GM23248 (cell line): ENCODE measurements around the gene CLGN. TPM values are rescaled to one million over a fixed set of nuclear protein-coding genes. Genes with fewer than 3 reads are reported as not detected.

ENCODE experiments used
- DNase-seq: peaks from one replicate; pipeline ENCODE4 v3.0.0-alpha.2; 2015
- H2AFZ ChIP-seq: fragments of 200-600 bp; sonication (generic); 2 replicates; pipeline ENCODE4 v1.6.1; 2016; ENCODE audit warnings: antibody characterized with exemption
- H3F3A ChIP-seq: fragments of 200-600 bp; sonication (generic); 2 replicates; pipeline ENCODE4 v1.6.1; 2016; ENCODE audit warnings: mild to moderate bottlenecking, antibody characterized with exemption, mixed run types; ENCODE audit not compliant: insufficient read depth
- H3K27ac ChIP-seq: fragments of 200-600 bp; sonication (generic); 2 replicates; pipeline ENCODE4 v1.5.1; 2016; ENCODE audit warnings: mild to moderate bottlenecking
- H3K27me3 ChIP-seq: fragments of 200-600 bp; sonication (generic); replicated peaks from 2 replicates; pipeline ENCODE4 v1.6.1; 2016; ENCODE audit warnings: mild to moderate bottlenecking; ENCODE audit not compliant: insufficient read depth
- H3K36me3 ChIP-seq: fragments of 200-600 bp; sonication (generic); 2 replicates; pipeline ENCODE4 v1.6.1; 2016; ENCODE audit warnings: low read depth, mild to moderate bottlenecking
- H3K4me1 ChIP-seq: fragments of 200-600 bp; sonication (generic); 2 replicates; pipeline ENCODE4 v1.6.1; 2016; ENCODE audit warnings: mild to moderate bottlenecking; ENCODE audit not compliant: insufficient read depth
- H3K4me2 ChIP-seq: fragments of 200-600 bp; sonication (generic); one replicate; pipeline ENCODE4 v1.6.1; 2016; ENCODE audit warnings: mild to moderate bottlenecking; ENCODE audit not compliant: unreplicated experiment
- H3K4me3 ChIP-seq: fragments of 200-600 bp; sonication (generic); 2 replicates; pipeline ENCODE4 v1.5.1; 2016; ENCODE audit warnings: mild to moderate bottlenecking
- H3K79me2 ChIP-seq: fragments of 200-600 bp; sonication (generic); 2 replicates; pipeline ENCODE4 v1.6.1; 2016; ENCODE audit warnings: mild to moderate bottlenecking; ENCODE audit not compliant: insufficient read depth
- H3K9ac ChIP-seq: fragments of 200-600 bp; sonication (generic); 2 replicates; pipeline ENCODE4 v1.6.1; 2016; ENCODE audit warnings: mild to moderate bottlenecking
- H3K9me2 ChIP-seq: fragments of 200-600 bp; sonication (generic); 2 replicates; pipeline ENCODE4 v1.6.1; 2016; ENCODE audit warnings: mixed run types, mild to moderate bottlenecking, moderate library complexity; ENCODE audit not compliant: insufficient read depth
- H3K9me3 ChIP-seq: fragments of 200-600 bp; sonication (generic); one replicate; pipeline ENCODE4 v1.6.1; 2017; ENCODE audit warnings: low read depth
- H4K20me1 ChIP-seq: fragments of 200-600 bp; sonication (generic); 2 replicates; pipeline ENCODE4 v1.6.0; 2016; ENCODE audit not compliant: insufficient read depth
- EZH2 ChIP-seq: fragments of 200-600 bp; sonication (generic); IDR thresholded peaks from 2 replicates; pipeline ENCODE4 v1.6.1; 2018; ENCODE audit warnings: antibody characterized with exemption, mild to moderate bottlenecking; ENCODE audit not compliant: insufficient read depth, poor library complexity, severe bottlenecking
- EZH2phosphoT487 ChIP-seq: fragments of 200-600 bp; sonication (generic); IDR thresholded peaks from 2 replicates; pipeline ENCODE4 v1.6.1; 2018; ENCODE audit warnings: antibody characterized with exemption, moderate library complexity, mild to moderate bottlenecking, low read depth; ENCODE audit not compliant: insufficient read depth
- WGBS, 2 experiments: methylation state at CpG; one replicate each; pipeline ENCODE4 v1.1.6; 2015 to 2017; ENCODE audit warnings: low lambda C conversion rate in 2 of 2, low coverage in 1 of 2; ENCODE audit errors: missing lambda C conversion rate in 2 of 2; 5-methylcytosine and 5-hydroxymethylcytosine counted together
- in situ Hi-C: fragments of 300-500 bp; cut with MboI; formaldehyde crosslinking; loops from 2 replicates; pipeline ENCODE4 v1.15.0; 2020
- polyA plus RNA-seq: library from polyadenylated mRNA; unstranded; fragments of >200 nt; fragmentation: Nextera tagmentation; extraction: Ambion mirVana; gene quantifications from 2 replicates; pipeline ENCODE4 v1.2.1, GENCODE V29; 2016
- total RNA-seq: library from RNA; depleted of rRNA; stranded (reverse); fragments of >200 nt; shearing (Covaris generic); gene quantifications from 2 replicates; pipeline ENCODE4 v1.2.3, GENCODE V29; 2014; rRNA removed

The CLGN gene
- total RNA-seq (0.63 and 5.1 TPM in 2 replicates), polyA plus RNA-seq (2.5 and 2.7 TPM in 2 replicates)

- no peaks in the 10 kb centered on the region for H3K27me3 ChIP-seq
- no peaks in the 10 kb centered on the region for H3K9me2 ChIP-seq
- peak; percentile 71 for DNase-seq
- 1% methylated on average over 61 to 73 of the region's 73 CpGs for WGBS, 2 experiments
- peak within 1 kb of the TSS; percentile 83 for H3K4me3 ChIP-seq
- in situ Hi-C loops, result no loop called here
- H3K4me1 ChIP-seq, result peaks cover 26% of the 10 kb centered on the region
- H3K79me2 ChIP-seq, result no peaks in the 10 kb centered on the region
- H4K20me1 ChIP-seq, result no peaks in the 10 kb centered on the region
- peak within 1 kb of the TSS; percentile 88 for H2AFZ ChIP-seq
- peaks cover 25% of the 10 kb centered on the region for H3F3A ChIP-seq
- H3K36me3 ChIP-seq, result no peaks in the 10 kb centered on the region
- peak within 1 kb of the TSS; percentile 48 for H3K9ac ChIP-seq
- peak within 1 kb of the TSS; percentile 84 for H3K4me2 ChIP-seq
- no peak within 1 kb of the TSS for H3K27ac ChIP-seq
- no peak for TF ChIP-seq EZH2
- TF ChIP-seq EZH2phosphoT487, result no peak
- no peaks in the 10 kb centered on the region for H3K9me3 ChIP-seq
These were observed at the start of gene CLGN for GRCh38 chr4:140427106-140427918. Gene CLGN, minus strand, starts transcription at chr4:140427648. Its CDS starts 14,570 bp downstream, at chr4:140413078.

- H3K4me2 ChIP-seq, result no peak overlapping the region
- no peaks in the 10 kb centered on the region for H3K36me3 ChIP-seq
- no peaks in the 10 kb centered on the region for H3K9me2 ChIP-seq
- in situ Hi-C loops, result no loop called here
- no peaks in the 10 kb centered on the region for H3K9me3 ChIP-seq
- H3K4me1 ChIP-seq, result no peaks in the 10 kb centered on the region
- H3K79me2 ChIP-seq, result no peaks in the 10 kb centered on the region
- H3K27me3 ChIP-seq, result peaks cover 55% of the 10 kb centered on the region
- H3F3A ChIP-seq, result no peaks in the 10 kb centered on the region
- no peaks in the 10 kb centered on the region for H4K20me1 ChIP-seq
- H3K27ac ChIP-seq, result no peak overlapping the region
- no peak overlapping the region for H3K4me3 ChIP-seq
- no peak for TF ChIP-seq EZH2
- TF ChIP-seq EZH2phosphoT487, result no peak
- H3K9ac ChIP-seq, result no peak overlapping the region
- H2AFZ ChIP-seq, result no peak overlapping the region
- DNase-seq, result no peak
- WGBS, 2 experiments, result 25 to 30% methylated on average over 2 of the region's 2 CpGs
These were observed 44.7 kb upstream of the CLGN start for GRCh38 chr4:140472156-140472555.

- Histone ChIP-seq H3K9me3 (no peaks in the 10 kb centered on the region), H3K27ac (no peak overlapping the region), H3K9me2 (no peaks in the 10 kb centered on the region), H2AFZ (no peak overlapping the region), H3K4me3 (no peak overlapping the region), H3K4me2 (no peak overlapping the region), H4K20me1 (no peaks in the 10 kb centered on the region), H3K36me3 (no peaks in the 10 kb centered on the region), H3K79me2 (no peaks in the 10 kb centered on the region), H3F3A (no peaks in the 10 kb centered on the region), H3K4me1 (no peaks in the 10 kb centered on the region), H3K9ac (no peak overlapping the region), H3K27me3 (peaks cover 56% of the 10 kb centered on the region)
- no peak for TF ChIP-seq EZH2phosphoT487
- TF ChIP-seq EZH2, result no peak
- DNase-seq, result no peak
- in situ Hi-C loops, result no loop called here
- WGBS, 2 experiments, result 44 to 45% methylated on average over 21 to 27 of the region's 27 CpGs
These were observed 42.6 kb upstream of the CLGN start for GRCh38 chr4:140469791-140470733.

GRCh38 chr4:140466146-140466545 lies 38.7 kb upstream of the CLGN start:
- no peak for DNase-seq
- in situ Hi-C loops, result no loop called here
- Histone ChIP-seq H3K79me2 (no peaks in the 10 kb centered on the region), H3K4me2 (no peak overlapping the region), H3K4me3 (no peak overlapping the region), H4K20me1 (no peaks in the 10 kb centered on the region), H3F3A (no peaks in the 10 kb centered on the region), H3K9ac (no peak overlapping the region), H3K9me2 (no peaks in the 10 kb centered on the region), H3K9me3 (no peaks in the 10 kb centered on the region), H3K27ac (no peak overlapping the region), H2AFZ (no peak overlapping the region), H3K4me1 (no peaks in the 10 kb centered on the region), H3K36me3 (no peaks in the 10 kb centered on the region), H3K27me3 (peaks cover 40% of the 10 kb centered on the region)
- WGBS, 2 experiments, result 95 to 97% methylated on average over 1 of the region's 1 CpG
- TF ChIP-seq EZH2 (no peak), EZH2phosphoT487 (no peak)
